ENCODE data around the gene PSRC1.

PSRC1 gene

DNA sequence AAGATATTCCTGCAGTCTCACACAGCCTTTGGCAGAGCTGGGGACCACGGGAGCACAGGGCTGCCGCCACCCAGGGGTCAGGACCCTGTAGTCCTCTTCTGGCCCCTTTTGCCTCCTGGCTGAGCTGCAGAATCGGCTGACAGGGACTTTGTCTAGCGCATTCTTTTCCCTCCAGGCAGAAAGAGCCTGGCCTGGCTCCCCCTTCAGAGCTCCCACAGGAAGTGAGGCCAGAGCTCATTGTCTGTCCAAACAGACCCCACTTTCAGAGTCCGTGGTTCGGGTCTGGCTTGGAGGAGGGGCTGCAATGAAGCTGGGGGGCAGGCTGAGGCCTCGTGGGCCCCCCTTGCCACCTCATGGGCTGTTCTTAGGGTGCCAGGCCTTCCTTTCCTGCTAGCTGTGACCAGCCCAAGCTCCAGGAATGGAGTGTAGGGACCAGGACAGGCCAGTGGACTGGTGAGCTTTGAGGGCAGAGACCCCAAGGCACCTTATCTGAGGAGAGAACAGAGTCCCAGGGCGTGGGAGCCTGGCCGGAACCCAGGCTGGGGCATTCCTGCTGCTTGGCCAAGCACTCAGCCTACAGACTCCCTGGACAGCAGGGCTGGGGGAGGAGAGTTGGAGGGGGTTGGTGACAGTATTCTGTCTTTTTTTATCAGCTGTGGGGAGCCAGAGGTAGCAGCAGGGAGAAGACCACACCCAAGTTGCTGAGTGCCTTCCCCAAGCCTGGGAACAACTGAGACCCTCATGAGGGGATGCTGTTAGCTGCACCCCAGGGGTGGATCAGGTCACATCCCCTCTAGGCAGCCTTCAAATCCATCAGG is 28.9 kb downstream of the PSRC1 start:
- Histone ChIP-seq H3K36me3 (ENCODE audit: control insufficient read depth, insufficient read depth, low read length, severe bottlenecking) (no peaks in the 10 kb centered on the region), H3K4me3 (ENCODE audit: low read length) (no peak overlapping the region), H3K27me3 (replicated peaks; ENCODE audit: control insufficient read depth, insufficient read depth, low read length) (peaks cover 31% of the 10 kb centered on the region), H3K4me1 (ENCODE audit: control insufficient read depth, insufficient read depth, low read length) (peaks cover 11% of the 10 kb centered on the region), H3K9me3 (ENCODE audit: control insufficient read depth, low read length) (no peaks in the 10 kb centered on the region), H3K9ac (ENCODE audit: low read length) (no peak overlapping the region)
- DNase-seq (ENCODE audit: low read depth) = no peak

DNA sequence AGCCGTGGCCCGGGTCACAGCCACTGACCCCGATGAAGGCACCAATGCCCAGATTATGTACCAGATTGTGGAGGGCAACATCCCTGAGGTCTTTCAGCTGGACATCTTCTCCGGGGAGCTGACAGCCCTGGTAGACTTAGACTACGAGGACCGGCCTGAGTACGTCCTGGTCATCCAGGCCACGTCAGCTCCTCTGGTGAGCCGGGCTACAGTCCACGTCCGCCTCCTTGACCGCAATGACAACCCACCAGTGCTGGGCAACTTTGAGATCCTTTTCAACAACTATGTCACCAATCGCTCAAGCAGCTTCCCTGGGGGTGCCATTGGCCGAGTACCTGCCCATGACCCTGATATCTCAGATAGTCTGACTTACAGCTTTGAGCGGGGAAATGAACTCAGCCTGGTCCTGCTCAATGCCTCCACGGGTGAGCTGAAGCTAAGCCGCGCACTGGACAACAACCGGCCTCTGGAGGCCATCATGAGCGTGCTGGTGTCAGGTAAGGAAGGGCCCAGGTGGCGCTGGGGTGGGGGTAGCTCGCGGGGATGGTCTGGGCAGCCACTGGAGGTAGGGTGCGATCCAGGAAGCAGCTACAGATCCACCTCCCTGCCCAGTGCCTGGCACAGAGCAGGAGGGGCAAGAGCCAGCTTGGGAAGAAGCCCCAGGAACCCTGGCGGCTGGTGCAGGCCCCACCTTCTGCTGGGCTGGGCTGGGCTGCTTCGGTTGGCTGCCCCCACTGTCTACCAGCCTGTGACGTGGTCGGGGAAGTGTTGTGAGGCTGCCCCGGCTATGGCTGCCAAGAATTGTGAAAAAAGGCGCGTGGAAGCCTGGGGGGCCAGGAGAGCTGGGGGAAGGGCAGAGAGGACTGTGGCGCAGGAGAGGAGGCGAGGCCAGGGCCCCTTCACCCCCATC is 29.8 kb downstream of the PSRC1 start:
- H3K9me3 ChIP-seq (ENCODE audit: control insufficient read depth, low read length) = no peaks in the 10 kb centered on the region
- no peak overlapping the region for H3K4me3 ChIP-seq (ENCODE audit: low read length)
- H3K36me3 ChIP-seq (ENCODE audit: control insufficient read depth, insufficient read depth, low read length, severe bottlenecking) = no peaks in the 10 kb centered on the region
- peaks cover 11% of the 10 kb centered on the region for H3K4me1 ChIP-seq (ENCODE audit: control insufficient read depth, insufficient read depth, low read length)
- no peak for DNase-seq (ENCODE audit: low read depth)
- H3K27me3 ChIP-seq (replicated peaks; ENCODE audit: control insufficient read depth, insufficient read depth, low read length) = peaks cover 34% of the 10 kb centered on the region
- H3K9ac ChIP-seq (ENCODE audit: low read length) = no peak overlapping the region

DNA sequence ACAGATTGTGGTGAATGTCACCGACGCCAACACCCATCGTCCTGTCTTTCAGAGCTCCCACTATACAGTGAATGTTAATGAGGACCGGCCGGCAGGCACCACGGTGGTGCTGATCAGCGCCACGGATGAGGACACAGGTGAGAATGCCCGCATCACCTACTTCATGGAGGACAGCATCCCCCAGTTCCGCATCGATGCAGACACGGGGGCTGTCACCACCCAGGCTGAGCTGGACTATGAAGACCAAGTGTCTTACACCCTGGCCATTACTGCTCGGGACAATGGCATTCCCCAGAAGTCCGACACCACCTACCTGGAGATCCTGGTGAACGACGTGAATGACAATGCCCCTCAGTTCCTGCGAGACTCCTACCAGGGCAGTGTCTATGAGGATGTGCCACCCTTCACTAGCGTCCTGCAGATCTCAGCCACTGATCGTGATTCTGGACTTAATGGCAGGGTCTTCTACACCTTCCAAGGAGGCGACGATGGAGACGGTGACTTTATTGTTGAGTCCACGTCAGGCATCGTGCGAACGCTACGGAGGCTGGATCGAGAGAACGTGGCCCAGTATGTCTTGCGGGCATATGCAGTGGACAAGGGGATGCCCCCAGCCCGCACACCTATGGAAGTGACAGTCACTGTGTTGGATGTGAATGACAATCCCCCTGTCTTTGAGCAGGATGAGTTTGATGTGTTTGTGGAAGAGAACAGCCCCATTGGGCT is 30.6 kb downstream of the PSRC1 start:
- Histone ChIP-seq H3K36me3 (ENCODE audit: control insufficient read depth, insufficient read depth, low read length, severe bottlenecking) (no peaks in the 10 kb centered on the region), H3K4me3 (ENCODE audit: low read length) (no peak overlapping the region), H3K9ac (ENCODE audit: low read length) (no peak overlapping the region), H3K9me3 (ENCODE audit: control insufficient read depth, low read length) (no peaks in the 10 kb centered on the region), H3K4me1 (ENCODE audit: control insufficient read depth, insufficient read depth, low read length) (peaks cover 11% of the 10 kb centered on the region), H3K27me3 (replicated peaks; ENCODE audit: control insufficient read depth, insufficient read depth, low read length) (peaks cover 38% of the 10 kb centered on the region)
- no peak for DNase-seq (ENCODE audit: low read depth)

DNA sequence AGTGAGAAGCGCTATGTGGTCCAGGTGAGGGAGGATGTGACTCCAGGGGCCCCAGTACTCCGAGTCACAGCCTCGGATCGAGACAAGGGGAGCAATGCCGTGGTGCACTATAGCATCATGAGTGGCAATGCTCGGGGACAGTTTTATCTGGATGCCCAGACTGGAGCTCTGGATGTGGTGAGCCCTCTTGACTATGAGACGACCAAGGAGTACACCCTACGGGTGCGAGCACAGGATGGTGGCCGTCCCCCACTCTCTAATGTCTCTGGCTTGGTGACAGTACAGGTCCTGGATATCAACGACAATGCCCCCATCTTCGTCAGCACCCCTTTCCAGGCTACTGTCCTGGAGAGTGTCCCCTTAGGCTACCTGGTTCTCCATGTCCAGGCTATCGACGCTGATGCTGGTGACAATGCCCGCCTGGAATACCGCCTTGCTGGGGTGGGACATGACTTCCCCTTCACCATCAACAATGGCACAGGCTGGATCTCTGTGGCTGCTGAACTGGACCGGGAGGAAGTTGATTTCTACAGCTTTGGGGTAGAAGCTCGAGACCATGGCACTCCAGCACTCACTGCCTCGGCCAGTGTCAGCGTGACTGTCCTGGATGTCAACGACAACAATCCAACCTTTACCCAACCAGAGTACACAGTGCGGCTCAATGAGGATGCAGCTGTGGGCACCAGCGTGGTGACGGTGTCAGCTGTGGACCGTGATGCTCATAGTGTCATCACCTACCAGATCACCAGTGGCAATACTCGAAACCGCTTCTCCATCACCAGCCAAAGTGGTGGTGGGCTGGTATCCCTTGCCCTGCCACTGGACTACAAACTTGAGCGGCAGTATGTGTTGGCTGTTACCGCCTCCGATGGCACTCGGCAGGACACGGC is 31.4 kb downstream of the PSRC1 start:
- peaks cover 11% of the 10 kb centered on the region for H3K4me1 ChIP-seq (ENCODE audit: control insufficient read depth, insufficient read depth, low read length)
- no peak overlapping the region for H3K4me3 ChIP-seq (ENCODE audit: low read length)
- H3K9me3 ChIP-seq (ENCODE audit: control insufficient read depth, low read length) = no peaks in the 10 kb centered on the region
- peaks cover 38% of the 10 kb centered on the region for H3K27me3 ChIP-seq (replicated peaks; ENCODE audit: control insufficient read depth, insufficient read depth, low read length)
- H3K36me3 ChIP-seq (ENCODE audit: control insufficient read depth, insufficient read depth, low read length, severe bottlenecking) = no peaks in the 10 kb centered on the region
- no peak for DNase-seq (ENCODE audit: low read depth)
- H3K9ac ChIP-seq (ENCODE audit: low read length) = no peak overlapping the region

DNA sequence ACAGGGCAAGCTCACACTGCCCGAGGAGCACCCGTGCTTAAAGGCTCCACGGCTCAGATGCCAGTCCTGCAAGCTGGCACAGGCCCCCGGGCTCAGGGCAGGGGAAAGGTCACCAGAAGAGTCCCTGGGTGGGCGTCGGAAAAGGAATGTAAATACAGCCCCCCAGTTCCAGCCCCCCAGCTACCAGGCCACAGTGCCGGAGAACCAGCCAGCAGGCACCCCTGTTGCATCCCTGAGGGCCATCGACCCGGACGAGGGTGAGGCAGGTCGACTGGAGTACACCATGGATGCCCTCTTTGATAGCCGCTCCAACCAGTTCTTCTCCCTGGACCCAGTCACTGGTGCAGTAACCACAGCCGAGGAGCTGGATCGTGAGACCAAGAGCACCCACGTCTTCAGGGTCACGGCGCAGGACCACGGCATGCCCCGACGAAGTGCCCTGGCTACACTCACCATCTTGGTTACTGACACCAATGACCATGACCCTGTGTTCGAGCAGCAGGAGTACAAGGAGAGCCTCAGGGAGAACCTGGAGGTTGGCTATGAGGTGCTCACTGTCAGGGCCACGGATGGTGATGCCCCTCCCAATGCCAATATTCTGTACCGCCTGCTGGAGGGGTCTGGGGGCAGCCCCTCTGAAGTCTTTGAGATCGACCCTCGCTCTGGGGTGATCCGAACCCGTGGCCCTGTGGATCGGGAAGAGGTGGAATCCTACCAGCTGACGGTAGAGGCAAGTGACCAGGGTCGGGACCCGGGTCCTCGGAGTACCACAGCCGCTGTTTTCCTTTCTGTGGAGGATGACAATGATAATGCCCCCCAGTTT is 32.3 kb downstream of the PSRC1 start:
- H3K9me3 ChIP-seq (ENCODE audit: control insufficient read depth, low read length) = no peaks in the 10 kb centered on the region
- H3K4me3 ChIP-seq (ENCODE audit: low read length) = no peak overlapping the region
- peaks cover 11% of the 10 kb centered on the region for H3K4me1 ChIP-seq (ENCODE audit: control insufficient read depth, insufficient read depth, low read length)
- H3K9ac ChIP-seq (ENCODE audit: low read length) = no peak overlapping the region
- DNase-seq (ENCODE audit: low read depth) = no peak
- H3K27me3 ChIP-seq (replicated peaks; ENCODE audit: control insufficient read depth, insufficient read depth, low read length) = peaks cover 30% of the 10 kb centered on the region
- no peaks in the 10 kb centered on the region for H3K36me3 ChIP-seq (ENCODE audit: control insufficient read depth, insufficient read depth, low read length, severe bottlenecking)

DNA sequence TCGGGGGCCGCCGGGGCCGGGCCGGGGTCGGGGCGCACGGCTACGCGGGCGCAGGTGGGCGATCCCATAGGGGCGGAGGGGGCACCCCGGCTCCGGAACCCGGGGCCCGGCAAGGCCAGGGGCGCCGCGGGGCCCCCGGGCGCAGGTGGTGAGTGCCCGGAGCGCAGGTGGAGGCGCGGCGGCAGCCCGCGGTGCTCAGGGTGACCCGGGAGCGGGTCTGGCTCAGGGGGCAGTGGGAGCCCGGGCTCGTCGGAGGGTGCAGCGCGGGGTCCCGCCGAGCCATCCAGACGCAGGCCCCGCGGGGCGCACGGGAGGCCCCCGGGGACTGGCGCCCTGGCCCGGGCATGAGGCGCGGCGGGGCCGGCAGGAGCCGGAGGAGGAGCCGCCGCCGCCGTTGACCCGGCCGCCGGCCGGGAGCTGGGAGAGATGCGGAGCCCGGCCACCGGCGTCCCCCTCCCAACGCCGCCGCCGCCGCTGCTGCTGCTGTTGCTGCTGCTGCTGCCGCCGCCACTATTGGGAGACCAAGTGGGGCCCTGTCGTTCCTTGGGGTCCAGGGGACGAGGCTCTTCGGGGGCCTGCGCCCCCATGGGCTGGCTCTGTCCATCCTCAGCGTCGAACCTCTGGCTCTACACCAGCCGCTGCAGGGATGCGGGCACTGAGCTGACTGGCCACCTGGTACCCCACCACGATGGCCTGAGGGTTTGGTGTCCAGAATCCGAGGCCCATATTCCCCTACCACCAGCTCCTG is 33.1 kb downstream of the PSRC1 start:
- Histone ChIP-seq H3K4me1 (ENCODE audit: control insufficient read depth, insufficient read depth, low read length) (peaks cover 11% of the 10 kb centered on the region), H3K9ac (ENCODE audit: low read length) (no peak overlapping the region), H3K9me3 (ENCODE audit: control insufficient read depth, low read length) (no peaks in the 10 kb centered on the region), H3K27me3 (replicated peaks; ENCODE audit: control insufficient read depth, insufficient read depth, low read length) (peaks cover 25% of the 10 kb centered on the region), H3K4me3 (ENCODE audit: low read length) (peak overlapping the region; percentile 66), H3K36me3 (ENCODE audit: control insufficient read depth, insufficient read depth, low read length, severe bottlenecking) (no peaks in the 10 kb centered on the region)
- peak; percentile 43 for DNase-seq (ENCODE audit: low read depth)

DNA sequence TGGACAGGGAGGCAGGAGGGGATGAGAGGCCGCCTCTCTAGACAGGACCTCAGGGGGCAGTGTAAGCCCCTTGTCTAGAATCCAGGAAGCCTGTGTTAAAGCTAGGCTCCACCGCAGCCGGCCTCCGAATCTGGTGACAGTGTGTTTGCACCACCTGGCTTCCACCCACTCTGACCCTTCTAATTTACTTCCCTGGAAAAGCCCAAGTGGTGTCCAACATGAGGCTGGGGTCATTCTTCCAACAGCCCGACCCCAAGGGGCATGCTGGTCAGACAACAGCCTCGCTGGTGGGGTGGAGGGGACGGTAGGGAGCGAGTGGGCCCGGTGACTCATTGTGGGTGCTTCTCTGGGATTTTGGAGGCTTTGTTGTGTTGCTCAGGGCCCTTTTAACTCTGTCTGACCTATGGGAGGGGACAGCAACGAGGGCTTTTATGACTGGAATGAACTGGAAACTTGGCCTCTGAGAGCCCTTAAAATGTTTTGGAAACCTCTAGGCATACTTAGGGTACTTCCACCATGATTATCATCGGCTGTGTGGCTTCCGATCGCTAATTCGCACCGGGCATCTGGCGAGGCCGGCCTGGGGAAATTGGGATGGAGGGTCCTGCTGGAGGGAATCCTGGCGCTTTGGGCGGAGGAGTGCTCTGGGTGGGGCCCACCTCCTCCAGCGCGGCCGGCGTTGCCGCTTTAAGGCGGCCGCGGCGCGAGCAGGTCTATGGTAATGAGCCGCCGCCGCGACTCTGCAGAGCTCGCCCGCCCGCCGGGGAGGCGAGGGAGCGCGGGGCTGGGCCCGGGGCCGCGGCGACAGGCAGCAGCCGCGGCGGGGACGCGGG is 33.9 kb downstream of the PSRC1 start, which contains the start of gene CELSR2:
Gene CELSR2 (plus strand): TSS at position 743 of the 833 bp plus-strand sequence. CDS start 541 bp downstream, outside the sequence.
- H3K9ac ChIP-seq (ENCODE audit: low read length) = peak within 1 kb of the TSS; percentile 4
- H3K36me3 ChIP-seq (ENCODE audit: control insufficient read depth, insufficient read depth, low read length, severe bottlenecking) = no peaks in the 10 kb centered on the region
- peaks cover 6% of the 10 kb centered on the region for H3K4me1 ChIP-seq (ENCODE audit: control insufficient read depth, insufficient read depth, low read length)
- no peaks in the 10 kb centered on the region for H3K9me3 ChIP-seq (ENCODE audit: control insufficient read depth, low read length)
- peak; percentile 81 for DNase-seq (ENCODE audit: low read depth)
- peak within 1 kb of the TSS; percentile 66 for H3K4me3 ChIP-seq (ENCODE audit: low read length)
- H3K27me3 ChIP-seq (replicated peaks; ENCODE audit: control insufficient read depth, insufficient read depth, low read length) = peaks cover 25% of the 10 kb centered on the region

DNA sequence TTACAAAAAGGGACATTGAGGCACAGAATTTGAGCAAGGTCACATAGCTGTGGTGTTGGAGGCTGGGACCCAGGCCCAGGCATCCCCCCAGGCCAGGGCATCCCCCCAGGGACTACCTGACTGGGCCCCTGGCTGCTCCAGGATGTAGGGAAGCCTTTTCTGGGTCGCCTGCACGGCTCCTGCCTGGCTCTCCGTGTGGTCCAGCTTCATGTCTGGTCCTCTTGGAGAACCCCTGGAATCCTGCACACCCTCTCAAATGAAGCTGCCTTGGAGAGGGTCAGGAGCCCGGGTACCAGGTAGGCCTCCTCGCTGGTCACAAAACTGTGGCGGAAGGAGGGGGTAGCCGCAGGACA is 34.5 kb downstream of the PSRC1 start:
- Histone ChIP-seq H3K9ac (ENCODE audit: low read length) (no peak overlapping the region), H3K27me3 (replicated peaks; ENCODE audit: control insufficient read depth, insufficient read depth, low read length) (peaks cover 25% of the 10 kb centered on the region), H3K4me3 (ENCODE audit: low read length) (no peak overlapping the region), H3K4me1 (ENCODE audit: control insufficient read depth, insufficient read depth, low read length) (peaks cover under 1% of the 10 kb centered on the region), H3K36me3 (ENCODE audit: control insufficient read depth, insufficient read depth, low read length, severe bottlenecking) (no peaks in the 10 kb centered on the region), H3K9me3 (ENCODE audit: control insufficient read depth, low read length) (no peaks in the 10 kb centered on the region)
- no peak for DNase-seq (ENCODE audit: low read depth)

All from adipocyte (in vitro differentiated cells).